A673 (cell line): Measurements from ENCODE around the gene TRIP4.

Source experiments
- EZH2 ChIP-seq: fragments of 200-600 bp; sonication (generic); IDR thresholded peaks from 2 replicates; pipeline ENCODE4 v1.6.1; 2017; ENCODE audit warnings: borderline replicate concordance, low read depth, mild to moderate bottlenecking, mixed read lengths, antibody characterized with exemption, low read length; ENCODE audit not compliant: poor library complexity, severe bottlenecking
- TF ChIP-seq, protein P1 (sequence below): fragments of 300-800, 200-600 bp; sonication (generic); conservative IDR thresholded peaks from 2 replicates; pipeline ENCODE4 v1.5.1; 2017; ENCODE audit warnings: low read depth, mild to moderate bottlenecking, antibody characterized with exemption, low read length, moderate library complexity, mixed read lengths

GRCh38 chr15:64462492-64462891 lies 74.9 kb downstream of the TRIP4 start:
- TF ChIP-seq, protein P1, sequence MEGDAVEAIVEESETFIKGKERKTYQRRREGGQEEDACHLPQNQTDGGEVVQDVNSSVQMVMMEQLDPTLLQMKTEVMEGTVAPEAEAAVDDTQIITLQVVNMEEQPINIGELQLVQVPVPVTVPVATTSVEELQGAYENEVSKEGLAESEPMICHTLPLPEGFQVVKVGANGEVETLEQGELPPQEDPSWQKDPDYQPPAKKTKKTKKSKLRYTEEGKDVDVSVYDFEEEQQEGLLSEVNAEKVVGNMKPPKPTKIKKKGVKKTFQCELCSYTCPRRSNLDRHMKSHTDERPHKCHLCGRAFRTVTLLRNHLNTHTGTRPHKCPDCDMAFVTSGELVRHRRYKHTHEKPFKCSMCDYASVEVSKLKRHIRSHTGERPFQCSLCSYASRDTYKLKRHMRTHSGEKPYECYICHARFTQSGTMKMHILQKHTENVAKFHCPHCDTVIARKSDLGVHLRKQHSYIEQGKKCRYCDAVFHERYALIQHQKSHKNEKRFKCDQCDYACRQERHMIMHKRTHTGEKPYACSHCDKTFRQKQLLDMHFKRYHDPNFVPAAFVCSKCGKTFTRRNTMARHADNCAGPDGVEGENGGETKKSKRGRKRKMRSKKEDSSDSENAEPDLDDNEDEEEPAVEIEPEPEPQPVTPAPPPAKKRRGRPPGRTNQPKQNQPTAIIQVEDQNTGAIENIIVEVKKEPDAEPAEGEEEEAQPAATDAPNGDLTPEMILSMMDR = no peak
- TF ChIP-seq EZH2 = no peak
